IMR-90 (cell line): Measurements from ENCODE around the gene STKLD1. TPM values are rescaled to one million over a fixed set of nuclear protein-coding genes. Genes with fewer than 3 reads are reported as not detected.

Experiments
- ATAC-seq: fragments of 200-7000 bp; cut with Tn5 transposase; 2 replicates; pipeline ENCODE4 v1.9.1; 2020; ENCODE audit warnings: low read depth, mild to moderate bottlenecking, moderate library complexity
- BruUV-seq: library from RNA; stranded (reverse); fragments of 400-500 nt; replicated peaks from 2 replicates; lab custom pipeline; 2021; lab: Mats Ljungman, UMichigan
- CTCF ChIA-PET: fragments of 300-600 bp; formaldehyde crosslinking; extraction: SDS; loops from one replicate; lab custom pipeline; 2021; ENCODE audit warnings: antibody characterized with exemption; lab: Yijun Ruan, JAX
- POLR2A ChIA-PET: fragments of 300-600 bp; sonication (Branson Sonifier 250); formaldehyde crosslinking; loops from one replicate; lab custom pipeline; 2022; ENCODE audit warnings: antibody characterized with exemption; ENCODE audit not compliant: unreplicated experiment; lab: Charles Lee
- DNase-seq: peaks from one replicate; pipeline ENCODE4 v3.0.0; 2013
- H2AFZ ChIP-seq: replicated peaks from 2 replicates; pipeline ENCODE3; 2013; ENCODE audit warnings: low read length, mild to moderate bottlenecking; ENCODE audit not compliant: poor library complexity
- H2AK5ac ChIP-seq: 2 replicates; pipeline ENCODE4 v1.6.1; 2013; ENCODE audit warnings: low read depth, low read length, inconsistent platforms
- H2AK9ac ChIP-seq: replicated peaks from 2 replicates; pipeline ENCODE3; 2013; ENCODE audit warnings: mild to moderate bottlenecking, low read depth, low read length, moderate library complexity; ENCODE audit not compliant: poor library complexity
- H2BK120ac ChIP-seq: 2 replicates; pipeline ENCODE4 v1.6.1; 2013; ENCODE audit warnings: low read depth, low read length, inconsistent platforms
- H2BK15ac ChIP-seq: 3 replicates; pipeline ENCODE4 v1.6.1; 2013; ENCODE audit warnings: low read depth, low read length, inconsistent platforms
- H2BK20ac ChIP-seq: 2 replicates; pipeline ENCODE4 v1.6.1; 2013; ENCODE audit warnings: low read depth, mild to moderate bottlenecking, inconsistent platforms, low read length, moderate library complexity
- H2BK5ac ChIP-seq: 2 replicates; pipeline ENCODE4 v1.6.1; 2013; ENCODE audit warnings: mild to moderate bottlenecking, low read depth, low read length, inconsistent platforms; ENCODE audit not compliant: poor library complexity, severe bottlenecking
- H3K14ac ChIP-seq: replicated peaks from 2 replicates; pipeline ENCODE4 v1.6.1; 2013; ENCODE audit warnings: low read depth, low read length, inconsistent platforms
- H3K18ac ChIP-seq: 2 replicates; pipeline ENCODE4 v1.6.1; 2013; ENCODE audit warnings: low read depth, low read length, control low read depth
- H3K23ac ChIP-seq: 2 replicates; pipeline ENCODE4 v1.6.1; 2013; ENCODE audit warnings: low read depth, low read length, inconsistent platforms
- H3K27ac ChIP-seq: 2 replicates; pipeline ENCODE4 v1.5.1; 2013; ENCODE audit warnings: mild to moderate bottlenecking, control low read depth, low read length; ENCODE audit not compliant: insufficient read depth
- H3K27me3 ChIP-seq: 2 replicates; pipeline ENCODE4 v1.6.1; 2013; ENCODE audit warnings: low read length; ENCODE audit not compliant: control insufficient read depth, insufficient read depth
- H3K36me3 ChIP-seq: 2 replicates; pipeline ENCODE4 v1.6.1; 2013; ENCODE audit warnings: low read length, mixed read lengths; ENCODE audit not compliant: control insufficient read depth, insufficient read depth
- H3K4ac ChIP-seq: 2 replicates; pipeline ENCODE4 v1.6.1; 2013; ENCODE audit warnings: low read depth, low read length, inconsistent platforms
- H3K4me1 ChIP-seq: 2 replicates; pipeline ENCODE4 v1.6.1; 2013; ENCODE audit warnings: low read length, mixed read lengths; ENCODE audit not compliant: control insufficient read depth, insufficient read depth
- H3K4me2 ChIP-seq: 2 replicates; pipeline ENCODE4 v1.6.1; 2013; ENCODE audit warnings: low read depth, mild to moderate bottlenecking, control low read depth, low read length, moderate library complexity
- H3K4me3 ChIP-seq: 2 replicates; pipeline ENCODE4 v1.5.1; 2013; ENCODE audit warnings: low read depth, mild to moderate bottlenecking, control low read depth, low read length, moderate library complexity; ENCODE audit not compliant: insufficient read depth
- H3K56ac ChIP-seq: 2 replicates; pipeline ENCODE4 v1.6.1; 2013; ENCODE audit warnings: low read length, inconsistent platforms; ENCODE audit not compliant: insufficient read depth; ENCODE audit errors: extremely low read depth
- H3K79me1 ChIP-seq, 2 experiments: 2 replicates each; pipeline ENCODE4 v1.6.1; 2013; ENCODE audit warnings: low read length in 2 of 2, inconsistent platforms in 1 of 2, low read depth in 1 of 2
- H3K9ac ChIP-seq: 2 replicates; pipeline ENCODE4 v1.6.1; 2013; ENCODE audit warnings: low read depth, low read length, control low read depth
- H3K9me1 ChIP-seq: 2 replicates; pipeline ENCODE4 v1.6.1; 2013; ENCODE audit warnings: low read length, inconsistent platforms; ENCODE audit not compliant: insufficient read depth
- H3K9me3 ChIP-seq: 2 replicates; pipeline ENCODE4 v1.6.1; 2013; ENCODE audit warnings: low read length; ENCODE audit not compliant: control insufficient read depth, insufficient read depth
- H4K20me1 ChIP-seq: 2 replicates; pipeline ENCODE4 v1.6.1; 2013; ENCODE audit warnings: low read length, inconsistent platforms; ENCODE audit not compliant: insufficient read depth
- H4K5ac ChIP-seq: 2 replicates; pipeline ENCODE4 v1.6.1; 2013; ENCODE audit warnings: mild to moderate bottlenecking, low read depth, low read length, control low read depth
- H4K8ac ChIP-seq, 2 experiments: 2 replicates each; pipeline ENCODE4 v1.6.1; 2013; ENCODE audit warnings: low read depth in 2 of 2, low read length in 2 of 2, control low read depth in 1 of 2, inconsistent platforms in 1 of 2
- H4K91ac ChIP-seq: 2 replicates; pipeline ENCODE4 v1.6.1; 2013; ENCODE audit warnings: low read depth, low read length, inconsistent platforms; ENCODE audit not compliant: insufficient read depth
- BHLHE40 ChIP-seq: fragments of 150-350 bp; IDR thresholded peaks from 2 replicates; pipeline ENCODE4 v1.6.1; 2016; ENCODE audit warnings: mild to moderate bottlenecking, low read depth, low read length
- CEBPB ChIP-seq: IDR thresholded peaks from 2 replicates; pipeline ENCODE4 v1.6.1; 2012; ENCODE audit warnings: low read depth, low read length, improper control_type of control experiment
- CHD1 ChIP-seq: IDR thresholded peaks from 2 replicates; pipeline ENCODE4 v1.6.1; 2012; ENCODE audit warnings: low read depth, low read length, improper control_type of control experiment
- FOS ChIP-seq: fragments of 150-350 bp; IDR thresholded peaks from 2 replicates; pipeline ENCODE4 v1.6.1; 2016; ENCODE audit warnings: low read depth, low read length
- MAFK ChIP-seq: IDR thresholded peaks from 2 replicates; pipeline ENCODE4 v1.6.1; 2012; ENCODE audit warnings: low read depth, low read length, improper control_type of control experiment
- MAZ ChIP-seq: IDR thresholded peaks from 2 replicates; pipeline ENCODE4 v1.6.1; 2012; ENCODE audit warnings: low read depth, mild to moderate bottlenecking, low read length, improper control_type of control experiment, moderate library complexity, borderline replicate concordance
- MXI1 ChIP-seq: IDR thresholded peaks from 2 replicates; pipeline ENCODE4 v1.6.1; 2012; ENCODE audit warnings: low read depth, mild to moderate bottlenecking, low read length, moderate library complexity, borderline replicate concordance
- NFE2L2 ChIP-seq: fragments of 150-350 bp; IDR thresholded peaks from 2 replicates; pipeline ENCODE4 v1.6.1; 2016; ENCODE audit warnings: low read depth, mild to moderate bottlenecking, low read length
- POLR2A ChIP-seq: IDR thresholded peaks from 2 replicates; pipeline ENCODE4 v1.6.1; 2012; ENCODE audit warnings: mild to moderate bottlenecking, low read depth, low read length
- RAD21 ChIP-seq: IDR thresholded peaks from 2 replicates; pipeline ENCODE4 v1.6.1; 2012; ENCODE audit warnings: low read length, improper control_type of control experiment
- RCOR1 ChIP-seq: IDR thresholded peaks from 2 replicates; pipeline ENCODE4 v1.6.1; 2012; ENCODE audit warnings: mild to moderate bottlenecking, low read length, improper control_type of control experiment; ENCODE audit not compliant: insufficient replicate concordance
- RFX5 ChIP-seq: IDR thresholded peaks from 2 replicates; pipeline ENCODE4 v1.8.0; 2012; ENCODE audit warnings: low read depth, mild to moderate bottlenecking, low read length, moderate library complexity
- SMC3 ChIP-seq: fragments of 150-350 bp; IDR thresholded peaks from 2 replicates; pipeline ENCODE4 v1.6.1; 2016; ENCODE audit warnings: low read depth, mild to moderate bottlenecking, antibody characterized with exemption, low read length, moderate library complexity
- WGBS, 2 experiments: methylation state at CpG; one replicate each; pipeline versions ENCODE4 v1.1.5 to v1.1.7; 2013; ENCODE audit warnings: missing lambda C conversion rate in 2 of 2; ENCODE audit not compliant: insufficient read length in 1 of 2; ENCODE audit errors: extremely low coverage in 2 of 2; 5-methylcytosine and 5-hydroxymethylcytosine counted together
- dilution Hi-C: fragments of 300-500 bp; cut with HindIII; formaldehyde crosslinking; loops from one replicate; pipeline ENCODE4 v1.14.3; 2018; ENCODE audit warnings: low sequenced_read_pairs; ENCODE audit not compliant: unreplicated experiment
- in situ Hi-C: fragments of 300-500 bp; cut with MboI; formaldehyde crosslinking; loops from 3 replicates; pipeline ENCODE4 v1.14.3; 2019; ENCODE audit warnings: low sequenced_read_pairs, inconsistent platforms, mixed read lengths
- intact Hi-C: fragments of 100-400 bp; cut with micrococcal nuclease; formaldehyde crosslinking; loops from 2 replicates; pipeline ENCODE4 v1.10.0; 2022
- polyA plus RNA-seq, 3 experiments: library from polyadenylated mRNA; depleted of rRNA; stranded (reverse); fragments of >200 nt; gene quantifications; 2 replicates each; pipeline ENCODE4 v1.2.3, GENCODE V29; 2012; ENCODE audit warnings: low replicate concordance in 1 of 3
- total RNA-seq: library from RNA; depleted of rRNA; stranded (reverse); fragments of >200 nt; gene quantifications from 2 replicates; pipeline ENCODE4 v1.2.3, GENCODE V29; 2012
- TF ChIP-seq, protein P1 (sequence below): fragments of 150-350 bp; IDR thresholded peaks from 2 replicates; pipeline ENCODE4 v1.6.1; 2017; ENCODE audit warnings: mild to moderate bottlenecking, antibody characterized with exemption, low read length, low read depth
- TF ChIP-seq, protein P2 (sequence below): conservative IDR thresholded peaks from 2 replicates; pipeline ENCODE4 v1.5.1; 2012; ENCODE audit warnings: mild to moderate bottlenecking, low read depth, low read length, improper control_type of control experiment
- TF ChIP-seq, protein P3 (sequence below): fragments of 150-350 bp; IDR thresholded peaks from 2 replicates; pipeline ENCODE4 v1.6.1; 2016; ENCODE audit warnings: low read depth, mild to moderate bottlenecking, low read length, moderate library complexity, borderline replicate concordance

The STKLD1 gene
- total and polyA plus RNA-seq, 2 of the 4 experiments (the other 2 are of a cell fraction) = 0.54 to 0.65 TPM

GRCh38 chr9:133400292-133400691, 24.1 kb downstream of the STKLD1 start:
- POLR2A ChIA-PET = no interaction called here
- no peak overlapping the region for H2BK20ac ChIP-seq
- BruUV-seq = no TSS peak

More at GRCh38 chr9:133400292-133400691, 24.1 kb downstream of the STKLD1 start:
- no peak overlapping the region for H4K91ac ChIP-seq
- CTCF ChIA-PET = interaction anchor here (0.6 kb wide), 1 partner anchor 13 kb away, joined by 3 read pairs; no protein-coding TSS in a partner anchor
- H3K9me3 ChIP-seq = no peaks in the 10 kb centered on the region
- no peak overlapping the region for H2AFZ ChIP-seq
- no peak overlapping the region for H3K23ac ChIP-seq
- peaks cover 9% of the 10 kb centered on the region for H3K36me3 ChIP-seq
- no peak overlapping the region for H2BK120ac ChIP-seq
- peak overlapping the region; percentile 42 for H2AK9ac ChIP-seq
- no peak overlapping the region for H3K56ac ChIP-seq
- H2BK5ac ChIP-seq = no peak overlapping the region
- no peak overlapping the region for H3K14ac ChIP-seq
- no peak overlapping the region for H3K4ac ChIP-seq
- TF ChIP-seq FOS (no peak), RAD21 (no peak), RFX5 (no peak), SMC3 (no peak), MAFK (no peak), BHLHE40 (no peak), POLR2A (no peak), NFE2L2 (no peak), MXI1 (no peak), MAZ (no peak), CEBPB (no peak), RCOR1 (no peak), CHD1 (no peak)
- TF ChIP-seq, protein P1, sequence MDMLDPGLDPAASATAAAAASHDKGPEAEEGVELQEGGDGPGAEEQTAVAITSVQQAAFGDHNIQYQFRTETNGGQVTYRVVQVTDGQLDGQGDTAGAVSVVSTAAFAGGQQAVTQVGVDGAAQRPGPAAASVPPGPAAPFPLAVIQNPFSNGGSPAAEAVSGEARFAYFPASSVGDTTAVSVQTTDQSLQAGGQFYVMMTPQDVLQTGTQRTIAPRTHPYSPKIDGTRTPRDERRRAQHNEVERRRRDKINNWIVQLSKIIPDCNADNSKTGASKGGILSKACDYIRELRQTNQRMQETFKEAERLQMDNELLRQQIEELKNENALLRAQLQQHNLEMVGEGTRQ = no peak
- TF ChIP-seq, protein P2, sequence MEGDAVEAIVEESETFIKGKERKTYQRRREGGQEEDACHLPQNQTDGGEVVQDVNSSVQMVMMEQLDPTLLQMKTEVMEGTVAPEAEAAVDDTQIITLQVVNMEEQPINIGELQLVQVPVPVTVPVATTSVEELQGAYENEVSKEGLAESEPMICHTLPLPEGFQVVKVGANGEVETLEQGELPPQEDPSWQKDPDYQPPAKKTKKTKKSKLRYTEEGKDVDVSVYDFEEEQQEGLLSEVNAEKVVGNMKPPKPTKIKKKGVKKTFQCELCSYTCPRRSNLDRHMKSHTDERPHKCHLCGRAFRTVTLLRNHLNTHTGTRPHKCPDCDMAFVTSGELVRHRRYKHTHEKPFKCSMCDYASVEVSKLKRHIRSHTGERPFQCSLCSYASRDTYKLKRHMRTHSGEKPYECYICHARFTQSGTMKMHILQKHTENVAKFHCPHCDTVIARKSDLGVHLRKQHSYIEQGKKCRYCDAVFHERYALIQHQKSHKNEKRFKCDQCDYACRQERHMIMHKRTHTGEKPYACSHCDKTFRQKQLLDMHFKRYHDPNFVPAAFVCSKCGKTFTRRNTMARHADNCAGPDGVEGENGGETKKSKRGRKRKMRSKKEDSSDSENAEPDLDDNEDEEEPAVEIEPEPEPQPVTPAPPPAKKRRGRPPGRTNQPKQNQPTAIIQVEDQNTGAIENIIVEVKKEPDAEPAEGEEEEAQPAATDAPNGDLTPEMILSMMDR = no peak
- TF ChIP-seq, protein P3, sequence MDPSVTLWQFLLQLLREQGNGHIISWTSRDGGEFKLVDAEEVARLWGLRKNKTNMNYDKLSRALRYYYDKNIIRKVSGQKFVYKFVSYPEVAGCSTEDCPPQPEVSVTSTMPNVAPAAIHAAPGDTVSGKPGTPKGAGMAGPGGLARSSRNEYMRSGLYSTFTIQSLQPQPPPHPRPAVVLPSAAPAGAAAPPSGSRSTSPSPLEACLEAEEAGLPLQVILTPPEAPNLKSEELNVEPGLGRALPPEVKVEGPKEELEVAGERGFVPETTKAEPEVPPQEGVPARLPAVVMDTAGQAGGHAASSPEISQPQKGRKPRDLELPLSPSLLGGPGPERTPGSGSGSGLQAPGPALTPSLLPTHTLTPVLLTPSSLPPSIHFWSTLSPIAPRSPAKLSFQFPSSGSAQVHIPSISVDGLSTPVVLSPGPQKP = no peak
- no peak overlapping the region for H3K4me3 ChIP-seq
- H3K4me2 ChIP-seq = no peak overlapping the region
- no peak overlapping the region for H4K5ac ChIP-seq
- 0 out of 2 replicates have a peak, but pooled peaks cover 8% of the 10 kb centered on the region for H4K20me1 ChIP-seq
- H4K8ac ChIP-seq = no peak overlapping the region
- dilution Hi-C loops = no loop called here
- H2AK5ac ChIP-seq = no peak overlapping the region
- H3K9ac ChIP-seq = no peak overlapping the region
- H3K79me1 ChIP-seq = 0 out of 4 replicates have a peak, but pooled peaks cover 0 to 10% of the 10 kb centered on the region in 2 experiments
- peaks cover 14% of the 10 kb centered on the region for H3K27me3 ChIP-seq
- intact Hi-C loops = no loop called here
- H2BK15ac ChIP-seq = no peak overlapping the region
- H3K18ac ChIP-seq = no peak overlapping the region
- DNase-seq (no peak), ATAC-seq (no peak)
- no peak overlapping the region for H3K27ac ChIP-seq
- 93% methylated on average over 10 of the region's 12 CpGs; no CpG with 5 or more reads in 1 of the 2 experiments for WGBS, 2 experiments
- 0 out of 2 replicates have a peak, but pooled peaks cover 4% of the 10 kb centered on the region for H3K9me1 ChIP-seq
- no peaks in the 10 kb centered on the region for H3K4me1 ChIP-seq
- in situ Hi-C loops = loop anchor here (10.0 kb wide), 2 partner anchors 85 to 325 kb away; no protein-coding TSS in a partner anchor
